Transverse colon (tissue), 4 donors: ENCODE measurements around the gene TSTD2. TPM values are rescaled to one million over a fixed set of nuclear protein-coding genes. Genes with fewer than 3 reads are reported as not detected.

Experiments used
- DNase-seq: peaks from one replicate; pipeline ENCODE4 v3.0.0-alpha.2; 2019
- H3K27ac ChIP-seq, 4 donors: fragments of 200-600 bp; sonication (generic); 2 replicates each; pipeline ENCODE4 v1.5.1; 2016 to 2018; ENCODE audit warnings: inconsistent platforms in 4 of 4
- H3K27me3 ChIP-seq: fragments of 200-600 bp; sonication (generic); 2 replicates; pipeline ENCODE4 v1.5.1; 2017; ENCODE audit warnings: inconsistent platforms
- H3K36me3 ChIP-seq, 4 donors: fragments of 200-600 bp; sonication (generic); 2 replicates each; pipeline ENCODE4 v1.5.1; 2017 to 2019; ENCODE audit warnings: inconsistent platforms in 4 of 4
- H3K4me1 ChIP-seq, 4 donors: fragments of 200-600 bp; sonication (generic); 2 replicates each; pipeline ENCODE4 v1.5.1; 2017 to 2020; ENCODE audit warnings: inconsistent platforms in 4 of 4
- H3K4me3 ChIP-seq, 4 donors: fragments of 200-600 bp; sonication (generic); 1 replicate in 1 of 4; 2 replicates in 3 of 4; pipeline versions ENCODE4 v1.5.1 to v1.6.1; 2017 to 2019; ENCODE audit warnings: inconsistent platforms in 4 of 4
- H3K9me3 ChIP-seq, 2 donors: fragments of 200-600 bp; sonication (generic); 2 replicates each; pipeline ENCODE4 v1.5.1; 2017 to 2019; ENCODE audit warnings: inconsistent platforms in 2 of 2
- EP300 ChIP-seq: sonication (generic); formaldehyde crosslinking; IDR thresholded peaks from one replicate; pipeline ENCODE4 v1.6.1; 2017; ENCODE audit warnings: antibody characterized with exemption, low read depth
- POLR2A ChIP-seq: fragments of 450-650 bp; IDR thresholded peaks from one replicate; pipeline ENCODE4 v1.6.1; 2016; ENCODE audit warnings: antibody characterized with exemption, mild to moderate bottlenecking, moderate library complexity
- POLR2AphosphoS5 ChIP-seq, 3 donors: sonication (generic); formaldehyde crosslinking; IDR thresholded peaks; one replicate each; pipeline ENCODE4 v1.6.1; 2016; ENCODE audit warnings: antibody characterized with exemption in 3 of 3
- WGBS, 2 donors: methylation state at CpG; one replicate each; pipeline ENCODE4 v1.1.5; 2018; ENCODE audit warnings: low coverage in 1 of 2; 5-methylcytosine and 5-hydroxymethylcytosine counted together
- in situ Hi-C, 4 donors: fragments of 200-750 bp; cut with MboI; loops; one replicate each; pipeline versions ENCODE4 v1.15.0 to v1.15.1; 2017; ENCODE audit warnings: low sequenced_read_pairs in 3 of 4, low pct_ligation_motif_present in 1 of 4, low pct_unique_long_range_greater_than_20kb in 1 of 4
- intact Hi-C: fragments of 100-400 bp; cut with DNase I; formaldehyde crosslinking; loops from one replicate; pipeline ENCODE4 v1.15.1; 2023; ENCODE audit warnings: low total_unique reads
- total RNA-seq, 4 donors: library from RNA; depleted of rRNA; stranded (reverse); fragments of >200 nt; gene quantifications; one replicate each; pipeline ENCODE4 v1.1.0, GENCODE V29; 2016
- TF ChIP-seq, protein P1 (sequence below), 5 experiments: fragments of 200-600 bp in 3 of 5; fragments of 450-650 bp in 2 of 5; sonication (generic) in 3 of 5; IDR thresholded peaks; 1 replicate in 2 of 5; 2 replicates in 3 of 5; pipeline ENCODE4 v1.5.1; 2016 to 2017; ENCODE audit warnings: antibody characterized with exemption in 5 of 5, inconsistent platforms in 3 of 5, mild to moderate bottlenecking in 2 of 5, moderate library complexity in 1 of 5

The TSTD2 gene
- total RNA-seq, 4 donors from 2014 or later = 13.8 to 27.0 (median 20.3) TPM

DNA sequence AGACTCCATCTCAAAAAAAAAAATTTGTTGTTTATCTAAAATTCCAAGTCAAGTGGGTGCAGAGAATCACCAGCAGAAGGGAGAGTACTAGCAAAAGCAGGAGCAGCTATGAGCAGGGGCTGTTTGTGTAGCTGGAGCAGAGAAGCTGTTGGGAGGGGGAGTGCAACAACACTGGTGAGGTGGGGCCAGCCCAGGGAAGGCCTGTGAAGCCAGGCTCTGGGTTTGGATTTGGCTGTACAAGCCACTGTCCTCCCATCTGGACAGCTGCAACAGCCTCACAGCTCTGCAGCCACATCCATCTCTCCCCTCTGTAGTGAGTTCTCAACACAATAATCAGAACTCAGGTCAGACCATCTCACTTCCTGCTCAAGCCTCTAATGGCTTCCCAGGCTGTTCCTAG, 72.3 kb downstream of the TSTD2 start:
- Histone ChIP-seq H3K27ac (no peak overlapping the region), H3K4me3 (no peak overlapping the region), H3K4me1 (peaks cover 18 to 38% (median 28%) of the 10 kb centered on the region in 4 donors), H3K9me3 (no peaks in the 10 kb centered on the region), H3K36me3 (no peaks in the 10 kb centered on the region), H3K27me3 (no peaks in the 10 kb centered on the region)
- TF ChIP-seq EP300 = no peak
- no peak for TF ChIP-seq POLR2AphosphoS5 (IDR thresholded peaks at IDR 0.05)
- TF ChIP-seq, protein P1, sequence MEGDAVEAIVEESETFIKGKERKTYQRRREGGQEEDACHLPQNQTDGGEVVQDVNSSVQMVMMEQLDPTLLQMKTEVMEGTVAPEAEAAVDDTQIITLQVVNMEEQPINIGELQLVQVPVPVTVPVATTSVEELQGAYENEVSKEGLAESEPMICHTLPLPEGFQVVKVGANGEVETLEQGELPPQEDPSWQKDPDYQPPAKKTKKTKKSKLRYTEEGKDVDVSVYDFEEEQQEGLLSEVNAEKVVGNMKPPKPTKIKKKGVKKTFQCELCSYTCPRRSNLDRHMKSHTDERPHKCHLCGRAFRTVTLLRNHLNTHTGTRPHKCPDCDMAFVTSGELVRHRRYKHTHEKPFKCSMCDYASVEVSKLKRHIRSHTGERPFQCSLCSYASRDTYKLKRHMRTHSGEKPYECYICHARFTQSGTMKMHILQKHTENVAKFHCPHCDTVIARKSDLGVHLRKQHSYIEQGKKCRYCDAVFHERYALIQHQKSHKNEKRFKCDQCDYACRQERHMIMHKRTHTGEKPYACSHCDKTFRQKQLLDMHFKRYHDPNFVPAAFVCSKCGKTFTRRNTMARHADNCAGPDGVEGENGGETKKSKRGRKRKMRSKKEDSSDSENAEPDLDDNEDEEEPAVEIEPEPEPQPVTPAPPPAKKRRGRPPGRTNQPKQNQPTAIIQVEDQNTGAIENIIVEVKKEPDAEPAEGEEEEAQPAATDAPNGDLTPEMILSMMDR (IDR thresholded peaks at IDR 0.05) = no peak
- in situ Hi-C loops (no loop called here), intact Hi-C loops (no loop called here)
- DNase-seq = no peak

DNA sequence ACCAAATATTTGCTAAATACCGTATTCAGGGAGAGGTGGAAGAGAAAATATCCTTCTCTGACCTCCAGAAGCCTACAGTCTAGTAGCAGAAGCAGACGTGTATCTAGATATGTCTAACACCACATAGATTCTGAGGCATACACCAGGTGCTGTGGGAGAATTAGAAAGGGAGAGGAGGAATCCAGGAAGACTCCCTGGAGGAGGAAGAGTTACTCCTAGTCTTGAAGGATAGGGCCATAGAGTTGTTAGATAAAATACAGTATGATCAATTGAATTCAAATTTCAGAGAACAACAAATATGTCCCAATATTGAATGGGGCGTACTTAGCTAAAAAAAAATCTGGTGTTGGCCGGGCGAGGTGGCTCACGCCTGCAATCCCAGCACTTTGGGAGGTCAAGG, 73.0 kb downstream of the TSTD2 start:
- WGBS, 2 donors = 81 to 93% methylated on average over 6 of the region's 6 CpGs
- no peak for TF ChIP-seq POLR2A
- TF ChIP-seq, protein P1 (IDR thresholded peaks at IDR 0.05) = no peak
- no peak for TF ChIP-seq POLR2AphosphoS5 (IDR thresholded peaks at IDR 0.05)
- TF ChIP-seq EP300 = no peak
- Histone ChIP-seq H3K27ac (no peak overlapping the region), H3K9me3 (no peaks in the 10 kb centered on the region), H3K4me3 (no peak overlapping the region), H3K27me3 (no peaks in the 10 kb centered on the region), H3K4me1 (peaks cover 18 to 38% (median 28%) of the 10 kb centered on the region in 4 donors), H3K36me3 (no peaks in the 10 kb centered on the region)
- DNase-seq = no peak
- intact Hi-C loops (no loop called here), in situ Hi-C loops (no loop called here)

DNA sequence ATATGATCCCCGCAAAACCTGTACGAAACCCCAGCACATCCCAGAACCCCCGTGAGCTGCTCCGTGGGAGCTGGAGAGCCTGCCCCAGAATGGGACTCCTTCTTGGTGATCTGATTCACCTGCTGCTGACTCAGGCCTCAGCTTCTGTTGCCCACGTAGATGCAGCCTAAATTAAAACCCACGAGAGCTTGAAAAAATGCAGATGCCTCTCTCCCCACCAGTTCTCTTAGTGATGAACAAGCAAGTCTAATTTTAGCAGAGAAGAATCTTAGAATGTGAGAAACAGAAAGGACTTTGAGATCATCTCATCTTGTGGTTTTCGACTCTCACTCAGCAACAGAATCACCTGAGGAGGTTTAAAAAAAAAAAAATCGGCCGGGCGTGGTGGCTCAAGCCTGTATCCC, 74.1 kb downstream of the TSTD2 start:
- no peak for DNase-seq
- peaks cover 10 to 29% (median 19%) of the 10 kb centered on the region in 4 donors for H3K4me1 ChIP-seq
- no peaks in the 10 kb centered on the region for H3K36me3 ChIP-seq
- WGBS, 2 donors = 70 to 75% methylated on average over 7 to 10 of the region's 10 CpGs
- H3K4me3 ChIP-seq = no peak overlapping the region
- H3K27ac ChIP-seq = peak overlapping the region in 3 of 4 donors; percentile 50 to 82 (median 67)
- TF ChIP-seq, protein P1 (IDR thresholded peaks at IDR 0.05) = no peak
- TF ChIP-seq POLR2A (no peak), POLR2AphosphoS5 (IDR thresholded peaks at IDR 0.05) (no peak), EP300 (no peak)
- in situ Hi-C loops (no loop called here), intact Hi-C loops (no loop called here)
- H3K9me3 ChIP-seq = no peaks in the 10 kb centered on the region
- H3K27me3 ChIP-seq = no peaks in the 10 kb centered on the region

DNA sequence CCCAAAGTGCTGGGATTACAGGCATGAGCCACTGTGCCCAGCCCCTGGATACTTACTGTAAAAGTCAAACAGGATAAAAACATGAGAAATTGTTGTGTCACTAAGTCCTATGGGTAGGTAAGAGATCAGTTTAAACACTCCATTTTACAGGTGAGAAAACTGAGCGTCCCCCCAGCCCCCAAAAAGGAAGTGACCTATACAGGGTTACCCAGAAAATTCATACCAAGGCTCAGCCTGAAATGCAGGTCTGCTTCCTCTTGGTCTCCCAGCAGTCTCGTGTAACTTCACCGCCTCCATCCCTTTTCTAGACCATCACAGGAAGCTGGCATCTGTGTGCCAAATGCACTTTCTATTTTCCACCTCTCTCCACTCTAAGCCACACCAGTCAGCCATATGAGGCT, 74.5 kb downstream of the TSTD2 start:
- DNase-seq = no peak
- WGBS, 2 donors = 53 to 69% methylated on average over 2 to 3 of the region's 3 CpGs
- H3K4me3 ChIP-seq = no peak overlapping the region
- peak overlapping the region; percentile 50 to 82 (median 66) for H3K27ac ChIP-seq
- in situ Hi-C loops (no loop called here), intact Hi-C loops (no loop called here)
- no peaks in the 10 kb centered on the region for H3K9me3 ChIP-seq
- peaks cover 8 to 24% (median 16%) of the 10 kb centered on the region in 4 donors for H3K4me1 ChIP-seq
- no peaks in the 10 kb centered on the region for H3K27me3 ChIP-seq
- TF ChIP-seq, protein P1 (IDR thresholded peaks at IDR 0.05) = no peak
- no peak for TF ChIP-seq EP300
- TF ChIP-seq POLR2A = no peak
- no peak for TF ChIP-seq POLR2AphosphoS5 (IDR thresholded peaks at IDR 0.05)
- H3K36me3 ChIP-seq = no peaks in the 10 kb centered on the region
